LoVo (cell line): Measurements from ENCODE around the gene SLC39A10.
"Not testable (repeated sequence)": the region's sequence is repeated elsewhere in the genome, so short reads cannot be mapped to it uniquely, and the experiment has no call there.

Experiments used
- DNase-seq: peaks from one replicate; pipeline ENCODE4 v3.0.0-alpha.2; 2016; ENCODE audit warnings: low spot score

The SLC39A10 gene

DNA sequence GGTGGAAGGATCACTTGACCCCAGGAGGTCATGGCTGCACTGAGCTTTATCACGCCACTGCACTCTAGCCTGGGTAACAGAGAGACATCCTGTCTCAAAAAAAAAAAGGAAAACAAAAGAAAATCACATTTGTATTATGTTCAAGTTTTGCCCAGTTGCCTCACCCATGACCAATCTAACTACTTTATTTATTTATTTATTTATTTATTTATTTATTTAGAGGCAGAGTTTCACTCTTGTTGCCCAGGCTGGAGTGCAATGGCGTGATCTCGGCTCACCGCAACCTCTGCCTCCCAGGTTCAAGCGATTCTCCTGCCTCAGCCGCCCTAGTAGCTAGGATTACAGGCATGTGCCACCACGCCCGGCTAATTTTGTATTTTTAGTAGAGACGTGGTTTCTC is 12.3 kb upstream of the SLC39A10 start:
- DNase-seq = not testable (repeated sequence)

DNA sequence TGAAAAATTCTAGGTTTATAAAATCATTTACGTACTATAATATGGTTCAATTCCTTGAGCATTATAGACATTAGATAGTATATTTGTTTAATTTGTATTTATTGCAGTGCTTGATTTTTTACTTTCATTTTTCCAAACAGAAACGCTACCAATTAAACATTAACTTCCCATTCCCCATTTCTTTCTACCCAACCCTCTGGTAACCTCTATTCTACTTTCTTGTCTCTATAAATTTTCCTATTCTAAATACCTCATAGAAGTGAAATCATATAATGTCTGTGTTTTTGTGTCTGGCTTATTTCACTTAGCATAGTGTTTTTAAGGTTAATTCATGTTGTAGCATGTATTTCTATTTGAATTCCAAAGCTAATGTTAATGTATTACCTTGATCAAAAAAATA is 11.6 kb upstream of the SLC39A10 start:
- DNase-seq = no peak

DNA sequence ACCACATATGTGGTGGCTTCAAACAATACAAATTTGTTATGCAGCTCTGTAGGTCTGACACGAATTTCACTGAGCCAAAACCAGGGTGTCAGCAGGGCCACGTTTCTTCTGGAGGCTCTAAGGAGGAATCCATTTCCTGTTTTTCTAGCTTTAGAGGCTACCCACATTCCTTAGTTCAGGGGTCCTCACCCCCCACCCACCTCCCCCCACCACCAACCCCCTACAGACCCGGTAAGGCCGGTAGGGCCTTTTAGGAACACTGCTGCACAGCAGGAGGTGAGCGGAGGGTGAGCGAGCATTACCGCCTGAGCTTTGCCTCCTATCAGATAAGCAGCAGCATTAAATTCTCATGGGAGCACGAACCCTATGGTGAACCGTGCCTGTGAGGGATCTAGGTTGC is 10.6 kb upstream of the SLC39A10 start:
- DNase-seq = no peak

DNA sequence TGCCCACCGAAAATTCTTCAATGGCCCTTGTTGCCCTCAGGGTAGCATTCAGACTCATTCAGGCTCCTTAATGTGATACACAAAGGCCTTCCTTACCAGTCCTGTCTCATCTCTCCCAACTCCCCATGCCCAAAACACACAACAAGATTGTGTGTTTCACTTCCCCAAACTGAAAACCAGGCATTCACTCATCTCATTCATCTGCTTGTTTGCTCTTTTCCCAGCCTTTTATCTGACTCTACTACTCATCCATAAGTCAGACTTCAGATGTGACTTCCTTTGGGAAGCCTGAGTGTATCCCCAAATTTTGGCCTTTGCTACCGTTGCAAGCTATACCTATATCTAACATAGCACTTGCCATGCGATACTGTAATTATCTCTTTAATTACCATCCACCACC is 9.7 kb upstream of the SLC39A10 start:
- DNase-seq = no peak

DNA sequence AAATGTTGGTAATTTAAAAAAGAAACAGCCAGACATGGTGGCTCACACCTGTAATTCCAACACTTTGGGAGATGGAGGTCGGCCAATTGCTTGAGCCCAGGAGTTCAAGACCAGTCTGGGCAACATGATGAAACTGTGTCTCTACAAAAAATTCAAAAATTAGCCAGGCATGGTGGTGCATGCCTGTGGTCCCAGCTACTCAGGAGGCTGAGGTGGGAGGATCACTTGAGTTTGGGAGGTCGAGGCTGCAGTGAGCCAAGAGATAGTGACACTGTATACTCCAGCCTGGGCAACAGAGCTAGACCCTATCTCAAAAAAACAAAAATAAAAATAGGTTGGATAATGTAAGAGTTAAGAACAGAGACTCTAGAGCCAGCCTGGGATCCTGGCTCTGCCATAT is 8.7 kb upstream of the SLC39A10 start:
- DNase-seq = not testable (repeated sequence)

DNA sequence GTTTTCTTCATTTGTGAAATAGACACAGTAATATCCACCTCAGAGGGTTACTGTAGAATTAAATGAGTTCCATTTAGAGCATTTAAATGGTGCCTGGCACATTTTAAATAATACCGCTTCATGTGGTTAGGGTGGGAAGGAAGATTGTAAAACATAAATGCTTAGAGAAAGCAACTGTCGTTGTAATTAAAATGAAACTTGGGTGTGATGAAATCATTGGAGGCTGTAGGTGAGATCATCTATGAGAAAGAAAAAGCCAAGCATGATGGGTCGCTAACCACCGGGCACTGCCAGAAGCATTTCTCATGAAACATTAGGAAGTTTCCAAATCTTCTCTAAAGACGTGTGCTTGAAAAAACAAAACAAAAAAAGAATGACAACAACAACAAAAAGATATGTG is 8.2 kb upstream of the SLC39A10 start:
- DNase-seq = no peak

DNA sequence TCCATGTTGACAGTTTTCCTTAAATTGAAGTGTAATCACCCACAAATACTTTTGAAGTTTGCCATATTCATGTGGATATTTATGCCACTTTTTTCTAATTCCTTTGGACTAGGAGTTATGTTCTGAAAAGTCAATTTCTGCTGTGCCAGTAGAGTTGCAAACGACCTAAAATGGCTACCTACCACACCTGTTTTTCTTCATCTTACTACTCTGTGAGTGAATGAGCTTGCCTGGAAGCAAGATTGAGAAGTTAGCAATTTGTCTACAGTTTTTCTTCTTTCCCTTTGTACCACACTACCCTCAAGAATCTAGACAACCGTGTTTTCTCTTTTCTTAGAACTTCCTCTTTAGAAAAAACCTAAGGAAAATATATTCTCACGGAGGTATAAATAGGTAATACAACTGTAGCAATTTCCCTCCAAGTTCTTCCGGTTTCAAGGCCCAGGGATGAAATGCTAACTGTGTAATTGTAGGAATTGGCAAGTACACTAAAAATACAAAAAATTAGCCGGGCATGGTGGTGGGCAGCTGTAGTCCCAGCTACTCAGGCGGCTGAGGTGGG is 7.3 kb upstream of the SLC39A10 start:
- no peak for DNase-seq

DNA sequence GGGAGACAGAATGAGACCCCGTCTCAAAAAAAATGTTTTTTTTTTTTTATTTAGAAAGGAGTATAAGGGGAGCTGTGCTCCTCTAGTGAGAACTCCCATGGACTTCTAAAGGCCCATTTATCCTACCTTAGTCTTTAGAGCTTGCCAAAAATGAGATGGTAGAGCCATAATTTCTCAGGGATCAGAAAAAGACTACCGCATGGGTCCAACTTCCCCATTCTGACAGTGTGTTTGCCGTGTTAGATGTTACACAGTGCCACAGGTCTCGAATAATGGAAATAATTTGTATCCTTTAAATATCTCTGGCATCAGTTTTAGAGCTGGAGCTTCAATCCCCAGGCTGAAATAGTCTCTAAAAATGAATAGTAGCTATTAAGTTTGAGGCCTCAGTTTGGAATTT is 6.0 kb upstream of the SLC39A10 start:
- DNase-seq = no peak

DNA sequence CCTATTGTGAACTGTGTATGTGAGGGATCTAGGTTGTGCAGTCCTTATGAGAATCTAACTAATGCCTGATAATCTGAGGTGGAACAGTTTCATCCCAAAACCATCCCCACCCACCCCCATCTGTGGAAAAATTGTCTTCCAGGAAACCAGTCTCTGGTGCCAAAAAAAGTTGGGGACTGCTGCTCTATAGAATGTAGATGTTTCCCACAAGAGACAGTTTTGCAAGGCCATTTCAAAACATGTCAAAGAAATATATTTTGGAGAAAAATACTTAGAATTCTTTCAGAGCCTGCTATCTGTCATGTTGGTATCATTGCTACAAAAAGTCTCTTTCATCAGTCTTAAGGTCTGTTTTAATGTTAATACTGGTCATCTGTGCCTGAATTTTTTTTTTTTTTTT is 4.1 kb upstream of the SLC39A10 start:
- no peak for DNase-seq

DNA sequence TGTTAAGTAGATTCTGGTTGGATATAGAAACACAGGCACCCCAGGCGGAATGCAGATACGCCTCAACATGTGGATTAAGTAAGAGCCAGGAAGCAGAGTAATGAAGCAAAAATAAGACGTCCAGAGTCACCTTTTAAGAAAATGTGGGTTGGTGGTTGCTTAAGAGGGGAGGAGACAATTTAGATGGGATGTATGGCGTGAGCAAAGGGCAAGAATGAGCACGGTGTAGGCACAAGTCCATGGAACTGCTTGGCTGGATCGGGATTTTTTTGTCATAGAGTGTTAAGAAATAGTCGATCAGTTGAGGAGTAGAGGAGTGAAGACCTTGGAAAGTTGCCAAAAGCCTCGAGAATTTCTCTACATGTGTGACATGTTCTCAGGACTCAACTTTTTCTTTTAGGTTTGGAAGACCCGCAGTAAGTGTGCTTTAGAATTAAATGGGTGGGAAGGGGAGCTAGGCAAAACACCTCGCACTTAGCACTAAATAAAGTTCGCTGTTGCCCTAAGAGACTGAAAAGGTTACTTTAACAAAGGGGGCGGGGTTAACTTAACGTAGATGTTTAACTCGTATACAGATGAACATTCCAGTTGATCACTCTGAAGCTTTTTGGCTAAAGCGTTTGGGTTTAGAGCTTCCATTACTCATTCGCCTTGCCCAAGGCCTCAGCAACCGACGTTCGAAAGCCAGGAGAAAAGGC is 716 bp upstream of the SLC39A10 start:
- no peak for DNase-seq

DNA sequence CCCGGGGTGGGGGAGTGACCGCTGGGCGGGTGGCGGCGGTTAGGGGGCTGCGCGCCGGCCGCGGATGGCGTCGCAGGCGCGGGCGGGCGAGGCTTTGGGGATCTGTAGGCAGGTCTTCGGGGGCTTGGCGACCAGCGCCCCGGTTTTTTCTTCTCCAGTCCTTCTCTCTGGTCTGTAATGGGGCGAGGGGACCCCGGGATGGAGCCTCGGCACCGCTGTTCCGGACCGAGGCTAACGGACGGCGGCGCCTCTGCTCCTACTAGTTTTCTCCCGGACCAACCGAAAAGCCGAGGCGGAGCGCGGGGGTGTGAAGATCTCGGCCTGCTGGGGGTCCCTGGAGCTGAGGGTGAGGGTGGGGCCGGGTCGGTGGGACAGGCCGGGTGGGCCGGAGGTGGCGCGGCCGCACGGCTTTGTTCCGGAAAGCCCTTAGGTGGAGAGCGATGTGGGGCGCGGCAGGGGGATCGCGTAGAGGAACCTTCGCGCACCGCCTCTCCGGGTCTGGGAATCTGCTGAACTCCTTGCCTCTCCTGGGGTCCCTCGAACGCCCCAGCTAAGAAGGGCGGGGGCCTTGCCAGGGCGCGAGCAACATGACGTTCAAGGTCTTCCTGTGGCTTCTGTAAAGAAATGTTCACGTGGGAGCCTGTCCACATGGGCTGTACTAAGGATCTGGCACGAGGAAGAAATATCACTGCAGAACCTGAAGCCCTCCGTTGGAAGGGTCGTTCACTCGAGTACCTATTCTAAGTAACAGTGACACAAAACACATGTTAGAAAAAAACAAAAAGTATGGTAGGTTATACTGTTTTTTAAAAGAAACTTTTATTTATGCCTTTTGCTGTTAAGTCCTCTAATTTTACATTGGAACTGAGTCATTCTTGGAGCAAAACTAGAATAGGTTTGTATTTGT is 861 bp downstream of the SLC39A10 start:
- DNase-seq = peak; percentile 51

DNA sequence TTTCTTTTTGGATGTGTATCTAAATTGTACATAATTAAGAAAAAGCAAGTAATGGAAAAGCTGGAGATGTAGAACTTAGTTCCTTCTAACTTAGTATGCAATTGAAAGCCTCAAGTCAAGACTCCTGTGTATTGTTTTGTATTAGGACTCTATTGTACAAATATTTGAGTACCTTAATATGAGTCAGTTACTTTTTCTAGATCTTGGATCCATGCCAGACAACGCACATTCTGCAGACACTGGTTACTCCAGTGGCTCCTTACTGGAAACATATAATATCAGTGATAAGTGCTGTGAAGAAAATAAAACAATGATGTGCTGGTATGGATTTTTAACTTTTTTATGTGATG is 1.5 kb downstream of the SLC39A10 start:
- peak; percentile 72 for DNase-seq

DNA sequence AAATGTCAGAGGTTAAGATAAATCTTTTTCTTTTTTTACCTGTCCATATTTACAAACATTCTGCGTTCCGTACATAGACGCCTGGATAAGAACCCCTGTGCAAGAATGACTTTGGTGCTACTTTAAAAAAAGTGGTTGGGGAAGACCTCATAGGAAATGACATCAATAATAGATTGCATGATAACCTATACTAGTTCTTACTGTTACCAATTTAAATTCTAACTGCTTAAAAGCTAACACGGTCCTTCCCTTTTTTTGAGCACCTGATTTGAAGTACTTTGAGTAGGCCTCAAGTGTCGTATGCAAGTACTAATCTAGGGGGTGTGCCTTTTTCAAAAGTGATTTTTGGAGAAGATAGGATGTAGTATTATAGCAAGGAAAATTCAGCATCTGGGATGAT is 2.1 kb downstream of the SLC39A10 start:
- no peak for DNase-seq

DNA sequence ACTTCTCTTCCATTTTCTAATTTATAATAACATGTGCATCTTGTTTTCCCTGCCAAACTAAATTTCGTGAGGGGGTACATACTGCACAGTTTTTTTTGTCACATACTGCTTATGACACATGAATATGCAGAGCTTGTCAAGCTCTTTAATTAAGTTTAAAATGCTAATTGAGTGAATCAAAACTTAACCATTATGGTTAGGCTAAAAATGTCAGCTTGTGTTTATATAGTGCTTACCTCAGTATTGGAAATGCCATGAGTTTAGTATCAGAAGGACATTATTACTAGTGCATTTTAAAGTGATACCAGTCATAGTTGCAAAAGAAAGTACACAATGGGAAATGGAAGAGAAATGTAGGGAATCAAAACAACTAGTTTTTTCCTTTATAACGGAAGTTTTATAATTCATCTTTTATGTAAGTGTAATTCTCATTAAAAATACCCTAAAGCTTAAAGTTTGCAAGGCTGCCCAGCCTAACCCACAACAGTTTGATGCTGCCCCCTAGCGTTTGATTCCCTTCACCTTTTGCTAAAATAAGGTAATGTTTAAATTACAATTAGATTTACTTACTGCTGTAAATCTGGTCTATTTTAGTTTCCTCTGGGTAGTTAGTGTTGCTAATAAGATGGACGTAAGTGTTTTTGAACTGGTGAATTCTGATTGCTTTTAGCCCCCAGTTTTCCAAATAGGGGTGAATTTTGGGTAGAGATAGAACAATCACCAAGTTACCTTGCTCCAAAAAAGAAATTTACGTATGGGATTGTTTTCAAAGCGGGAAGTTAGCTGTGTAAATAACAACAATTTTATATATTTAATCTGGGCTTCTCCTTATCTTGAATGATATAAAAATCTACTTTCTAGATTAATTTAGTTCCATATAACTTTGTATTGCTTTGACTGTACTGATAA is 3.2 kb downstream of the SLC39A10 start:
- DNase-seq = peak; percentile 55

DNA sequence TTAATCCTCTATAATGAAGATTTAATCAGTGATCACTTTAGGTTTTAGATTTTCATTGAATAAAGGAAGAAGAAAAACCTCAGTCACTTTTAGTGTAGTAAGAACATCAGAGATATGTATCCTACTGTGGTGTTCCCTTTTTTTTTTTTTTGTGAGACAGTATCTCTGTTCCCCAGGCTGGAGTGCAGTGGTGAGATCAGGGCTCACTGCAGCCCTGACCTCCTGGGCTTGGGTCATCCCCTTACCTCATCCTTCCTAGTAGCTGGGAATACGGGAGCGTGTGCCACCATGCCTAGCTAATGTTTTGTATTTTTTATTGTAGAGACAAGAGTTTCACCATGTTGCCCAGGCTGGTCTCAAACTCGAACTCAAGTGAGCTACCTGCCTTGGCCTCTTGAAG is 5.1 kb downstream of the SLC39A10 start:
- DNase-seq = no peak

DNA sequence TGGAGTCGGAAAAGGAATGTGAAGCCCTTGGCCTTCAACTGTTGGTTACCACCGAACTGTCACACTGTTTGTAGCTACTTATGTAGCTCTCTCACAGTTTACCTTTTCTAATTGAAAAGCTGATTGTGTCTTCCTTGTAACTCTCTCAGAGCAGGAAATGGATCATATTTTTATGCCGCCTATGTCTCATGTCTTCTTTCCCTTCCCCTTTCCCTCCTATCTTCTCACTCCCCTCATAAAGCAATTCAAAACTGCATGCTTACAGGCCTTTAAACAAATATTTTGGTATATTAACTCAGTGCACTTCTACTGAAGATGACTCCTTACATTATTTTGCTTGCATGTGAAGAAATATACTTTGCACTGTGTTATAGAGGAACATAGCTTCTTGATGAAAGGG is 6.0 kb downstream of the SLC39A10 start:
- DNase-seq = no peak

DNA sequence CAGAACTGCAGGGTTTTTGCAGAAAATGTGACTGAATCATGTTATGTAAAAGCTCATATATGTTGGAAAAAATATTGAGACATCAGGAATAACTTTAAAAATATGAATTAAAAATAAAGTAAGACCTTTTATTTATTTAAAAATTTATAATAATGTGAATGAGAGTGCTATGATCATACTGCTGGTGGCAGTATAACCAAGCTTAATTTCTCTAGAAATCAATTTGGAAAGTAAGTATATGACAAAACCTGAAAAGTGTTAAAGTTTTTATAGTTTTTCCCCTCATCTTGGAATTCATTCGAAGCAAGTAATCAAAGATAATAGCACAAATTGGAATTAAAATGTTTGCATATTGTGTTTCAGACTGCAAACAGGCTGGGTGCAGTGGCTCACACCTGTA is 7.5 kb downstream of the SLC39A10 start:
- no peak for DNase-seq

DNA sequence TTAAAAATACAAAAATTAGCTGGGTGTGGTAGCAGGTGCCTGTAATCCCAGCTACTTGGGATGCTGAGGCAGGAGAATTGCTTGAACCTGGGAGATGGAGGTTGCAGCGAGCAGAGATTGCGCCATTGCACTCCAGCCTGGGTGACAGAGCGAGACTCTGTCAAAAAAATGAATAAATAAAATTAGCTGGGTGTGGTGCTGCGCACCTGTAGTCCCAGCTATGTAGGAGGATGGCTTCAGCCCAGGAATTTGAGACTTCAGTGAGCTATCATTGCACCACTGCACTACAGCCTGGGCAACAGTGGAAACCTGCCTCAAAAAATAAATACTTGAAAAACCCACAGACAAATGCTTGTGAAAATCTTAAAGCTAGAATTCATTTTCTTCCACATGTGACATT is 8.1 kb downstream of the SLC39A10 start:
- not testable (repeated sequence) for DNase-seq

DNA sequence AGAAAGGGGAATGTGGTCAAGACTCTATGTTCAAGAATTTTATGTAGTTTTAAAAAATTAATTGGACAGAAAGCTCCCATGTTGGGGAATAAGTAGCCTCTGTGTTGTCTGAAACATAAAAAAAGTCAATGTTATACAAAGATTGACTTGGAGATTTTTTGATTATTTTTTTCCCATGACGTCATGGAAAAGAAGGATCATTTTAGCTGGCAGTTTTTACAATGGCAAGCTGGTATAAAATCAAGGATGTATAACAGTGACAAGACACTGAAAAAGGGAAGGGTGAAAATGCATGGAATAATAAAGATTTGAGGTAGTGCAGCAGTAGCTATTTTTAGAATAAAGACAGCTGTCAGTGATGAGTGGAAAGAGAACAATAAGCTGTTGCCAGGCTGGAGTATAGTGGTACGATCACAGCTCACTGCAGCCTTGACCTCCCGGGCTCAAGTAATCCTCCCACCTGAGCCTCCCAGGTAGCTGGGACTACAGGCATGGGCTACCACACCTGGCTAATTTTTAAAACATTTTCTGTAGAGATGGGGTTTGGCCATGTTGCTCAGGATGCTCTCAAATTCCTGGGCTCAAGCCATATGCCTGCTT is 9.2 kb downstream of the SLC39A10 start:
- no peak for DNase-seq

DNA sequence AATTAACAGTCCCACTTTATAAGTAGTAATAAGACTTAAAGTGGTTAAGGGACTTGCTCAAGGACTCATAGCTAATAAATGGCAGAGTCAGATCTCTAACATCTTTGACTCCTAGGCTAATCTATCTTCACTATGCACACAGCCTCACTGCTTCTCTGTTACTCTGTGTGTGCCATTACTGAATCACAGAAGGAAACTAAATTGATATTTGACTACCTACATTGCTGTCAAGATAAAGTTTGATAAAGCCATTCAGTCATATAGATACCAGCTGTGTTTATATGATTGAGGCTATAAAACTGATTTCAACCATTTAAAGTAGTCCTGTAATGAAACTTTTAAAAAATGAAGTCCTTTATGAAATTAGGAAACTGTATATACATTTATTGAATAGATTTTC is 10.9 kb downstream of the SLC39A10 start:
- DNase-seq = no peak

DNA sequence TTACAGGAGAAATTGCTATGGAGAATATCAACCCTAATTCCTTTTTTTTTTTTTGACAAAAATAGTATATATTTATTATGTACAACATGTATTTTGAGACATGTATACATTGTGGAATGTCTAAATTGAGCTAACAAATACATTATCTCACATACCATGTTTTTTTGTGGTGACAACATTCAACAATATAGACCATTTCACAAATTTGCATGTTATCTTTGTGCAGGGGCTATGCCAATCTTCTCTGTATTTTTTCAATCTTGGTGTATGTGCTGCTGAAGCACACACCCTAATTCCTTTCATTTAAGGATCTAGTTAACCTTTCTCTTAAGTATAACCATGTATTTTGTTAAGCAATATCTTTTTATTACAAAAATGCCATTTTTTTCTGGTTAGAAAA is 13.2 kb downstream of the SLC39A10 start:
- DNase-seq = no peak

DNA sequence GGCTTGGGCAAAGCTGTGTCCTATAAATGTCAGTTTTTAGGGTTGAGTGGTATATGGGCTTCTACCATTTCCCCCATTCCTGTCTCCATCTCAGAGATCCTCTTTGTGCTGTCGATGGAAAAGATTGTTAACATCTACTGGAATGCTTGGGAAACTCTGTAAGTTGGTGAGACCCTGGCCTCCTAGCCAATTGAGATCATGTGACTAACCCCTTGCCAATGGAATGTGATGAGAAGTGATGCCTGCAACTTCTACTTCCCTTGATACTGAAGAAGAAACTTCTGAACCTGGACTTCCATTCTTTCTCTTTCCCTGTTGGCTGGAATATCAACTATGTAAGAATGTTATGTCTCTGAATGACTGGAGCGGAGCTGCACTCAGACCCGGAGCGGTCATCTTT is 14.5 kb downstream of the SLC39A10 start:
- no peak for DNase-seq
